RWPE2 (cell line): Measurements from ENCODE around the gene VPREB1.
"Not testable (repeated sequence)": the region's sequence is repeated elsewhere in the genome, so short reads cannot be mapped to it uniquely, and the experiment has no call there.

Source experiments
- ATAC-seq: fragments of 200-7000 bp; cut with Tn5 transposase; 3 replicates; pipeline ENCODE4 v1.9.1; 2021; ENCODE audit warnings: low read depth
- DNase-seq: peaks from one replicate; pipeline ENCODE4 v3.0.0-alpha.2; 2020; ENCODE audit warnings: low spot score
- H3K27ac ChIP-seq: fragments of 450-650 bp; 2 replicates; pipeline ENCODE4 v1.5.1; 2017; ENCODE audit warnings: mild to moderate bottlenecking; ENCODE audit not compliant: poor library complexity, severe bottlenecking
- H3K27me3 ChIP-seq: fragments of 250-450 bp; sonication (Bioruptor Pico); 2 replicates; pipeline ENCODE4 v1.5.1; 2021; ENCODE audit warnings: mild to moderate bottlenecking, moderate library complexity; ENCODE audit not compliant: insufficient read depth, poor library complexity, severe bottlenecking
- H3K36me3 ChIP-seq: fragments of 250-450 bp; sonication (Bioruptor Pico); 2 replicates; pipeline ENCODE4 v1.5.1; 2020; ENCODE audit warnings: low read depth, mild to moderate bottlenecking, moderate library complexity
- H3K4me1 ChIP-seq: fragments of 250-450 bp; sonication (Bioruptor Pico); 2 replicates; pipeline ENCODE4 v1.5.1; 2021; ENCODE audit warnings: mild to moderate bottlenecking, moderate library complexity; ENCODE audit not compliant: insufficient read depth, poor library complexity, severe bottlenecking
- H3K4me3 ChIP-seq: fragments of 250-450 bp; sonication (Bioruptor Pico); 2 replicates; pipeline ENCODE4 v1.5.1; 2021; ENCODE audit warnings: mild to moderate bottlenecking, moderate library complexity; ENCODE audit not compliant: severe bottlenecking
- H3K9me3 ChIP-seq: fragments of 250-450 bp; sonication (Bioruptor Pico); 2 replicates; pipeline ENCODE4 v1.5.1; 2021; ENCODE audit warnings: mild to moderate bottlenecking, moderate library complexity; ENCODE audit not compliant: severe bottlenecking
- CTCF ChIP-seq: fragments of 450-650 bp; IDR thresholded peaks from one replicate; pipeline ENCODE4 v1.5.1; 2017; ENCODE audit warnings: mild to moderate bottlenecking, moderate library complexity; ENCODE audit not compliant: poor library complexity, severe bottlenecking

Gene VPREB1

GRCh38 chr22:22245935-22246525 is 1.4 kb downstream of the VPREB1 start:
- Histone ChIP-seq H3K4me3 (no peak overlapping the region), H3K9me3 (no peaks in the 10 kb centered on the region), H3K27ac (no peak overlapping the region), H3K27me3 (no peaks in the 10 kb centered on the region), H3K36me3 (no peaks in the 10 kb centered on the region), H3K4me1 (no peaks in the 10 kb centered on the region)
- no peak for TF ChIP-seq CTCF
- DNase-seq (no peak), ATAC-seq (no peak)

GRCh38 chr22:22246706-22247105 is 2.1 kb downstream of the VPREB1 start:
- Histone ChIP-seq H3K27ac (no peak overlapping the region), H3K36me3 (no peaks in the 10 kb centered on the region), H3K4me3 (no peak overlapping the region), H3K9me3 (no peaks in the 10 kb centered on the region), H3K27me3 (no peaks in the 10 kb centered on the region), H3K4me1 (no peaks in the 10 kb centered on the region)
- no peak for DNase-seq
- no peak for TF ChIP-seq CTCF
- ATAC-seq = no peak

GRCh38 chr22:22248878-22249277 is 4.3 kb downstream of the VPREB1 start:
- Histone ChIP-seq H3K36me3 (no peaks in the 10 kb centered on the region), H3K9me3 (no peaks in the 10 kb centered on the region), H3K27me3 (no peaks in the 10 kb centered on the region), H3K4me1 (no peaks in the 10 kb centered on the region), H3K27ac (no peak overlapping the region), H3K4me3 (no peak overlapping the region)
- ATAC-seq = no peak
- DNase-seq = no peak
- no peak for TF ChIP-seq CTCF

GRCh38 chr22:22250651-22251050 is 6.1 kb downstream of the VPREB1 start:
- H3K36me3 ChIP-seq, H3K9me3 ChIP-seq, H3K27ac ChIP-seq, H3K4me3 ChIP-seq, H3K27me3 ChIP-seq, H3K4me1 ChIP-seq, ATAC-seq, DNase-seq: not testable (repeated sequence)

- H3K36me3 ChIP-seq, H3K9me3 ChIP-seq, H3K27ac ChIP-seq, H3K4me1 ChIP-seq, ATAC-seq, H3K27me3 ChIP-seq, H3K4me3 ChIP-seq, DNase-seq: not testable (repeated sequence)
Observed at GRCh38 chr22:22256133-22256532, 11.5 kb downstream of the VPREB1 start.

GRCh38 chr22:22258597-22259415 is 14.2 kb downstream of the VPREB1 start:
- not testable (repeated sequence) for DNase-seq, H3K4me1 ChIP-seq, H3K4me3 ChIP-seq, H3K27ac ChIP-seq, H3K27me3 ChIP-seq, H3K36me3 ChIP-seq, H3K9me3 ChIP-seq, ATAC-seq

- not testable (repeated sequence) for DNase-seq, H3K4me3 ChIP-seq, ATAC-seq, H3K27ac ChIP-seq, H3K36me3 ChIP-seq, H3K4me1 ChIP-seq, H3K27me3 ChIP-seq, H3K9me3 ChIP-seq
Observed at GRCh38 chr22:22260169-22260568, 15.6 kb downstream of the VPREB1 start.

GRCh38 chr22:22260586-22260985 is 16.0 kb downstream of the VPREB1 start:
- not testable (repeated sequence) for DNase-seq

More at GRCh38 chr22:22260586-22260985, 16.0 kb downstream of the VPREB1 start:
- not testable (repeated sequence) for H3K27ac ChIP-seq, H3K4me3 ChIP-seq, H3K9me3 ChIP-seq, H3K4me1 ChIP-seq, ATAC-seq, H3K36me3 ChIP-seq, H3K27me3 ChIP-seq
